ENCODE data around the gene ANAPC1. TPM values are rescaled to one million over a fixed set of nuclear protein-coding genes. Genes with fewer than 3 reads are reported as not detected.
A peak's percentile ranks its signal among the peaks of the same experiment; 100 is the strongest.
"Not testable (repeated sequence)": the region's sequence is repeated elsewhere in the genome, so short reads cannot be mapped to it uniquely, and the experiment has no call there.

Gene ANAPC1
- polyA plus RNA-seq, 1 of the 3 experiments (the other 2 are of a cell fraction): 16.0 TPM

- H3K9me3 ChIP-seq; DNase-seq; POLR2A ChIA-PET; CTCF ChIA-PET; H3K9ac ChIP-seq; H3K79me2 ChIP-seq (ENCODE audit: insufficient read depth); H3K4me2 ChIP-seq; H4K20me1 ChIP-seq (ENCODE audit: insufficient read depth); H3K27me3 ChIP-seq (ENCODE audit: insufficient read depth); H3K4me3 ChIP-seq (ENCODE audit: low read depth in 2 of 2, low read length in 1 of 2); H3K27ac ChIP-seq (ENCODE audit: low read depth in 2 of 2, low read length in 1 of 2); H2AFZ ChIP-seq (ENCODE audit: low read depth); H3K4me1 ChIP-seq (ENCODE audit: control insufficient read depth in 1 of 2, insufficient read depth in 2 of 2, low read depth in 1 of 2, low read length in 1 of 2); H3K9me2 ChIP-seq; H3F3A ChIP-seq (replicated peaks; ENCODE audit: insufficient read depth); H3K36me3 ChIP-seq (replicated peaks in 1 of 2; ENCODE audit: control insufficient read depth in 1 of 2, insufficient read depth in 2 of 2, low read length in 1 of 2): not testable (repeated sequence)
- WGBS (ENCODE audit: low lambda C conversion rate): 92% methylated on average over 1 of the region's 1 CpG
Measured at GRCh38 chr2:111830479-111830878, 53.5 kb downstream of the ANAPC1 start.

DNA sequence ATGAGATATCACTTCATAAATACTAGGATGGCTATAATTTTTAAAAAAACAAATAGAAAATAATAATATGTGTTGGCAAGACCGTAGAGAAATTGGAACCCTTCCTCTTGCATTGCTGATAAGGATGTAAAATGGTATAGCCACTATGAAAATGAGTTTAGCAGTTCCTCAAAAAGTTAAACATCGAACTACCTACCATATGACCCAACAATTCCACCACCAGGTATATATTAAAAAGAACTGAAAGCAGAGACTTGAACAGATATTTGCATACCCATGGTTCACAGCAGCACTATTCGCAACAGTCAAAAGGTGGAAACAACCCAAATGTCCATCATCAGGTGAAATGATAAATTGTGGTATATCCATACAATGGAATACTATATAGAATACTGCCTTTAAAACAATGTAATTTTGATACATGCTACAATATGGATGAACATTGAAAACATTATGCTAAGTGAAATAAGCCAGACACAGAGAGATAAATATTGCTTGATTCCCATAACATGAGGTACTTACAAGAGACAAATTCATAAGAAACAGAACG lies 55.7 kb downstream of the ANAPC1 start:
- H3K9me2 ChIP-seq: not testable (repeated sequence)

DNA sequence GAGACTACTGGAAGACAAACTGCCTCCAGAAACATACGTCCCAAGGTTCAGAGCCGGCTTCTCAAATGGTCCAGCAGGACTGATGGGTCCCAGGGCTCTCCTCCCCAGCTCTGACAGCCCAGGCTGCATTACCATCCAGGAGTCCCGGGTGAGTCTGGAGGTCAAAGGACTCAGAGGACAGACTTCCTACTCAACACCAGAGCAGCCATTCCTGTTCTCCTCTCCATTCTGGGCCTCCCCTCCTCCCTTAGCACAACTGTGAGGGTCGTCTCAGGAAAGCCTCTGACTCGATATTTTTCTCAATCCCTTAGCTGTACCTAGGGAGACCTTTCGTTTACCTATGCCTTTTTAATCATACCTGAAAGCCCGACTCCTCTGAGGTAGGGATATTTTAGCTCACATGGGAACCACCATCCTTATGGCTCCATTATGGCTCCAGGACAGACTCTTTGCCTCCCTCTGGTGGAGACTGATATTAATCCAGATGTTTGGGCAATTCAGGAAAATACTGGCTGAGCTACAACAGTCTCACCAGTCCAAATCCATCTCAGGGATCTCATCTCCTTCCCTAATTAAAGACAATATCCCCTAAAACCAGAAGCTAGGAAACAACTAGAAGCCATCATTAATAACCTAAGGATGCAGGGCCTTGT lies 70.9 kb downstream of the ANAPC1 start:
- H3K36me3 ChIP-seq (replicated peaks in 1 of 2; ENCODE audit: control insufficient read depth in 1 of 2, insufficient read depth in 2 of 2, low read length in 1 of 2); H3K9ac ChIP-seq; H3K9me2 ChIP-seq; POLR2A ChIA-PET; H3K27me3 ChIP-seq (ENCODE audit: insufficient read depth); CTCF ChIA-PET; H4K20me1 ChIP-seq (ENCODE audit: insufficient read depth); H3K4me2 ChIP-seq; H3K4me1 ChIP-seq (ENCODE audit: control insufficient read depth in 1 of 2, insufficient read depth in 2 of 2, low read depth in 1 of 2, low read length in 1 of 2); H3K4me3 ChIP-seq (ENCODE audit: low read depth in 2 of 2, low read length in 1 of 2); H3F3A ChIP-seq (replicated peaks; ENCODE audit: insufficient read depth); H3K9me3 ChIP-seq; H3K79me2 ChIP-seq (ENCODE audit: insufficient read depth); H3K27ac ChIP-seq (ENCODE audit: low read depth in 2 of 2, low read length in 1 of 2); DNase-seq; H2AFZ ChIP-seq (ENCODE audit: low read depth): not testable (repeated sequence)
- WGBS (ENCODE audit: low lambda C conversion rate): 78% methylated on average over 4 of the region's 7 CpGs
- peak; percentile 34 for TF ChIP-seq CTCF (IDR thresholded peaks at IDR 0.05)

More for the DNA sequence above, 55.7 kb downstream of the ANAPC1 start:
- H3K27ac ChIP-seq (ENCODE audit: low read depth in 2 of 2, low read length in 1 of 2); H3K9ac ChIP-seq; H4K20me1 ChIP-seq (ENCODE audit: insufficient read depth); CTCF ChIA-PET; H3K4me2 ChIP-seq; H3K9me3 ChIP-seq; POLR2A ChIA-PET; H3K4me1 ChIP-seq (ENCODE audit: control insufficient read depth in 1 of 2, insufficient read depth in 2 of 2, low read depth in 1 of 2, low read length in 1 of 2); H3K79me2 ChIP-seq (ENCODE audit: insufficient read depth); H3K4me3 ChIP-seq (ENCODE audit: low read depth in 2 of 2, low read length in 1 of 2); H3K36me3 ChIP-seq (replicated peaks in 1 of 2; ENCODE audit: control insufficient read depth in 1 of 2, insufficient read depth in 2 of 2, low read length in 1 of 2); H2AFZ ChIP-seq (ENCODE audit: low read depth); H3F3A ChIP-seq (replicated peaks; ENCODE audit: insufficient read depth); DNase-seq; H3K27me3 ChIP-seq (ENCODE audit: insufficient read depth): not testable (repeated sequence)
- WGBS (ENCODE audit: low lambda C conversion rate): 76% methylated on average over 4 of the region's 4 CpGs

DNA sequence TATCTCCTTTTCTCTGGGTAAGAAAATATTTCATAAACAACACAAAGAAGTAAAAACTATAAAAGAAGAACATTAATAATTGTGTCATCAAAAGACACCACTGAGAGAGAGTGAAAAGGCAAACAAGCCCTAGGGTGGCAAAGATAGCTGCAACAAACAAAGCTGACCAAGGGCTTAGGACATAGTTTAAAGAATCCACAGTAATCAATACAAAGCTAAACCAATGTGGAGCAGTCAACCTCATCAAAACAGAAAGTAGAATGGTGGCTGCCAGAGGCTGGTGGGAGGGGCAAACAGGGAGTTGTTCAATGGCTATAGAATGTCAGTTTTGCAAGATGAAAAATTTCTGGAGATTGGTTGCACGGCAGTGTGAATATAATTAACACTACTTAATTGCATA lies 93.4 kb downstream of the ANAPC1 start:
- POLR2A ChIA-PET; H3K9me3 ChIP-seq; H3K27me3 ChIP-seq (ENCODE audit: insufficient read depth); H3K4me1 ChIP-seq (ENCODE audit: control insufficient read depth in 1 of 2, insufficient read depth in 2 of 2, low read depth in 1 of 2, low read length in 1 of 2); H3F3A ChIP-seq (replicated peaks; ENCODE audit: insufficient read depth); DNase-seq; H3K9ac ChIP-seq; CTCF ChIA-PET; H3K9me2 ChIP-seq; H3K36me3 ChIP-seq (replicated peaks in 1 of 2; ENCODE audit: control insufficient read depth in 1 of 2, insufficient read depth in 2 of 2, low read length in 1 of 2); H3K27ac ChIP-seq (ENCODE audit: low read depth in 2 of 2, low read length in 1 of 2); H4K20me1 ChIP-seq (ENCODE audit: insufficient read depth); H3K4me2 ChIP-seq; H2AFZ ChIP-seq (ENCODE audit: low read depth); H3K4me3 ChIP-seq (ENCODE audit: low read depth in 2 of 2, low read length in 1 of 2); H3K79me2 ChIP-seq (ENCODE audit: insufficient read depth): not testable (repeated sequence)
- WGBS (ENCODE audit: low lambda C conversion rate): 91% methylated on average over 1 of the region's 1 CpG

DNA sequence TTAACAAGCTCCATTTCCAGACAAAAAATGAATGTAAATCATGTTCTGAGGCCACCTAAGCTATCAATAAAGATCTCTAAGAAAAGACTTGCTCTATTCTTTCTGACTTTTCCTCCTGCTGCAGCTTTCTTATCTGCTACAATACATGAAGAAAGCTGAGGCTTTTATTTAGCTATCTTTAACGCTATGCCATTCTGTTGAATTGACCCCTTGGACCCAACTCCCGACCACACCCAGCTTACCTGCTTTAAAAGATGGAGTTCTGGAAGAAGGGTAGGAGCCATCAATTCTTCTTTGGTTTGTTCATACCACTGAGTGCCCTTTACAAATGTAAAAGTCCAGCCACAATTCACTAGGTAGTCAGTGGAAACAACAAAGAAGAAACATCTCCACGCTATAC lies 99.9 kb downstream of the ANAPC1 start:
- H2AFZ ChIP-seq (ENCODE audit: low read depth); POLR2A ChIA-PET; H3K9me3 ChIP-seq; H3K9me2 ChIP-seq; H3K4me3 ChIP-seq (ENCODE audit: low read depth in 2 of 2, low read length in 1 of 2); H3K27ac ChIP-seq (ENCODE audit: low read depth in 2 of 2, low read length in 1 of 2); DNase-seq; H3K4me1 ChIP-seq (ENCODE audit: control insufficient read depth in 1 of 2, insufficient read depth in 2 of 2, low read depth in 1 of 2, low read length in 1 of 2); H3K79me2 ChIP-seq (ENCODE audit: insufficient read depth); H3K27me3 ChIP-seq (ENCODE audit: insufficient read depth); H3K9ac ChIP-seq; H4K20me1 ChIP-seq (ENCODE audit: insufficient read depth); CTCF ChIA-PET; H3K36me3 ChIP-seq (replicated peaks in 1 of 2; ENCODE audit: control insufficient read depth in 1 of 2, insufficient read depth in 2 of 2, low read length in 1 of 2); H3F3A ChIP-seq (replicated peaks; ENCODE audit: insufficient read depth); H3K4me2 ChIP-seq: not testable (repeated sequence)
- 92% methylated on average over 3 of the region's 3 CpGs for WGBS (ENCODE audit: low lambda C conversion rate)

DNA sequence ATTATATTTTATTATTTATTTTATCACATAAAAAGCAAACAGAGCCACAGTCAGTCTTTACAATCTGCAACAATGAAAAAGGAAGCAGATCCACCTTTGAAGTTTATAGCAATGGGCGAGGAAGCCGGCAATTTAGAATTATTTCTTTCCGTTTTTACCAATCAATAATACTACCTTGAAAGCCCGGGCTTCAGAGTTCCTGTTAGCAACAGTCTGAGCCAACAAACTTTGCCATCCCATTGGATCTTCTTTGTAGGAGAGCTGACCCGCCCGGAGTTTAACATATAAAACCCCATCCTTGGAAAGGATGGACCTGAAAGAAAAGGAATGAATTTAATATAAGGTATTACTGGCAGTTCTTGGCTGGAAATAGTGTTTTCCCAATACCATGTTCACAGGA lies 101.8 kb downstream of the ANAPC1 start:
- H3K36me3 ChIP-seq (replicated peaks in 1 of 2; ENCODE audit: control insufficient read depth in 1 of 2, insufficient read depth in 2 of 2, low read length in 1 of 2); H3K9me3 ChIP-seq; H3K27me3 ChIP-seq (ENCODE audit: insufficient read depth); H2AFZ ChIP-seq (ENCODE audit: low read depth); H3K9ac ChIP-seq; H3K4me1 ChIP-seq (ENCODE audit: control insufficient read depth in 1 of 2, insufficient read depth in 2 of 2, low read depth in 1 of 2, low read length in 1 of 2); POLR2A ChIA-PET; H3F3A ChIP-seq (replicated peaks; ENCODE audit: insufficient read depth); H3K4me2 ChIP-seq; H3K27ac ChIP-seq (ENCODE audit: low read depth in 2 of 2, low read length in 1 of 2); H3K4me3 ChIP-seq (ENCODE audit: low read depth in 2 of 2, low read length in 1 of 2); H3K79me2 ChIP-seq (ENCODE audit: insufficient read depth); H4K20me1 ChIP-seq (ENCODE audit: insufficient read depth); DNase-seq; H3K9me2 ChIP-seq; CTCF ChIA-PET: not testable (repeated sequence)
- WGBS (ENCODE audit: low lambda C conversion rate): 88% methylated on average over 5 of the region's 6 CpGs

Data from SK-N-SH (cell line).